IMR-90 (cell line): ENCODE measurements around the gene FBXL16. TPM values are rescaled to one million over a fixed set of nuclear protein-coding genes. Genes with fewer than 3 reads are reported as not detected.

Source experiments
- ATAC-seq: fragments of 200-7000 bp; cut with Tn5 transposase; 2 replicates; pipeline ENCODE4 v1.9.1; 2020; ENCODE audit warnings: low read depth, mild to moderate bottlenecking, moderate library complexity
- BruUV-seq: library from RNA; stranded (reverse); fragments of 400-500 nt; replicated peaks from 2 replicates; lab custom pipeline; 2021; lab: Mats Ljungman, UMichigan
- CTCF ChIA-PET: fragments of 300-600 bp; formaldehyde crosslinking; extraction: SDS; loops from one replicate; lab custom pipeline; 2021; ENCODE audit warnings: antibody characterized with exemption; lab: Yijun Ruan, JAX
- POLR2A ChIA-PET: fragments of 300-600 bp; sonication (Branson Sonifier 250); formaldehyde crosslinking; loops from one replicate; lab custom pipeline; 2022; ENCODE audit warnings: antibody characterized with exemption; ENCODE audit not compliant: unreplicated experiment; lab: Charles Lee
- DNase-seq: peaks from one replicate; pipeline ENCODE4 v3.0.0; 2013
- H2AFZ ChIP-seq: replicated peaks from 2 replicates; pipeline ENCODE3; 2013; ENCODE audit warnings: low read length, mild to moderate bottlenecking; ENCODE audit not compliant: poor library complexity
- H2AK5ac ChIP-seq: 2 replicates; pipeline ENCODE4 v1.6.1; 2013; ENCODE audit warnings: low read depth, low read length, inconsistent platforms
- H2AK9ac ChIP-seq: replicated peaks from 2 replicates; pipeline ENCODE3; 2013; ENCODE audit warnings: mild to moderate bottlenecking, low read depth, low read length, moderate library complexity; ENCODE audit not compliant: poor library complexity
- H2BK120ac ChIP-seq: 2 replicates; pipeline ENCODE4 v1.6.1; 2013; ENCODE audit warnings: low read depth, low read length, inconsistent platforms
- H2BK15ac ChIP-seq: 3 replicates; pipeline ENCODE4 v1.6.1; 2013; ENCODE audit warnings: low read depth, low read length, inconsistent platforms
- H2BK20ac ChIP-seq: 2 replicates; pipeline ENCODE4 v1.6.1; 2013; ENCODE audit warnings: low read depth, mild to moderate bottlenecking, inconsistent platforms, low read length, moderate library complexity
- H2BK5ac ChIP-seq: 2 replicates; pipeline ENCODE4 v1.6.1; 2013; ENCODE audit warnings: mild to moderate bottlenecking, low read depth, low read length, inconsistent platforms; ENCODE audit not compliant: poor library complexity, severe bottlenecking
- H3K14ac ChIP-seq: replicated peaks from 2 replicates; pipeline ENCODE4 v1.6.1; 2013; ENCODE audit warnings: low read depth, low read length, inconsistent platforms
- H3K18ac ChIP-seq: 2 replicates; pipeline ENCODE4 v1.6.1; 2013; ENCODE audit warnings: low read depth, low read length, control low read depth
- H3K23ac ChIP-seq: 2 replicates; pipeline ENCODE4 v1.6.1; 2013; ENCODE audit warnings: low read depth, low read length, inconsistent platforms
- H3K27ac ChIP-seq: 2 replicates; pipeline ENCODE4 v1.5.1; 2013; ENCODE audit warnings: mild to moderate bottlenecking, control low read depth, low read length; ENCODE audit not compliant: insufficient read depth
- H3K27me3 ChIP-seq: 2 replicates; pipeline ENCODE4 v1.6.1; 2013; ENCODE audit warnings: low read length; ENCODE audit not compliant: control insufficient read depth, insufficient read depth
- H3K36me3 ChIP-seq: 2 replicates; pipeline ENCODE4 v1.6.1; 2013; ENCODE audit warnings: low read length, mixed read lengths; ENCODE audit not compliant: control insufficient read depth, insufficient read depth
- H3K4ac ChIP-seq: 2 replicates; pipeline ENCODE4 v1.6.1; 2013; ENCODE audit warnings: low read depth, low read length, inconsistent platforms
- H3K4me1 ChIP-seq: 2 replicates; pipeline ENCODE4 v1.6.1; 2013; ENCODE audit warnings: low read length, mixed read lengths; ENCODE audit not compliant: control insufficient read depth, insufficient read depth
- H3K4me2 ChIP-seq: 2 replicates; pipeline ENCODE4 v1.6.1; 2013; ENCODE audit warnings: low read depth, mild to moderate bottlenecking, control low read depth, low read length, moderate library complexity
- H3K4me3 ChIP-seq: 2 replicates; pipeline ENCODE4 v1.5.1; 2013; ENCODE audit warnings: low read depth, mild to moderate bottlenecking, control low read depth, low read length, moderate library complexity; ENCODE audit not compliant: insufficient read depth
- H3K56ac ChIP-seq: 2 replicates; pipeline ENCODE4 v1.6.1; 2013; ENCODE audit warnings: low read length, inconsistent platforms; ENCODE audit not compliant: insufficient read depth; ENCODE audit errors: extremely low read depth
- H3K79me1 ChIP-seq, 2 experiments: 2 replicates each; pipeline ENCODE4 v1.6.1; 2013; ENCODE audit warnings: low read length in 2 of 2, inconsistent platforms in 1 of 2, low read depth in 1 of 2
- H3K9ac ChIP-seq: 2 replicates; pipeline ENCODE4 v1.6.1; 2013; ENCODE audit warnings: low read depth, low read length, control low read depth
- H3K9me1 ChIP-seq: 2 replicates; pipeline ENCODE4 v1.6.1; 2013; ENCODE audit warnings: low read length, inconsistent platforms; ENCODE audit not compliant: insufficient read depth
- H3K9me3 ChIP-seq: 2 replicates; pipeline ENCODE4 v1.6.1; 2013; ENCODE audit warnings: low read length; ENCODE audit not compliant: control insufficient read depth, insufficient read depth
- H4K20me1 ChIP-seq: 2 replicates; pipeline ENCODE4 v1.6.1; 2013; ENCODE audit warnings: low read length, inconsistent platforms; ENCODE audit not compliant: insufficient read depth
- H4K5ac ChIP-seq: 2 replicates; pipeline ENCODE4 v1.6.1; 2013; ENCODE audit warnings: mild to moderate bottlenecking, low read depth, low read length, control low read depth
- H4K8ac ChIP-seq, 2 experiments: 2 replicates each; pipeline ENCODE4 v1.6.1; 2013; ENCODE audit warnings: low read depth in 2 of 2, low read length in 2 of 2, control low read depth in 1 of 2, inconsistent platforms in 1 of 2
- H4K91ac ChIP-seq: 2 replicates; pipeline ENCODE4 v1.6.1; 2013; ENCODE audit warnings: low read depth, low read length, inconsistent platforms; ENCODE audit not compliant: insufficient read depth
- BHLHE40 ChIP-seq: fragments of 150-350 bp; IDR thresholded peaks from 2 replicates; pipeline ENCODE4 v1.6.1; 2016; ENCODE audit warnings: mild to moderate bottlenecking, low read depth, low read length
- CHD1 ChIP-seq: IDR thresholded peaks from 2 replicates; pipeline ENCODE4 v1.6.1; 2012; ENCODE audit warnings: low read depth, low read length, improper control_type of control experiment
- MAFK ChIP-seq: IDR thresholded peaks from 2 replicates; pipeline ENCODE4 v1.6.1; 2012; ENCODE audit warnings: low read depth, low read length, improper control_type of control experiment
- MAZ ChIP-seq: IDR thresholded peaks from 2 replicates; pipeline ENCODE4 v1.6.1; 2012; ENCODE audit warnings: low read depth, mild to moderate bottlenecking, low read length, improper control_type of control experiment, moderate library complexity, borderline replicate concordance
- MXI1 ChIP-seq: IDR thresholded peaks from 2 replicates; pipeline ENCODE4 v1.6.1; 2012; ENCODE audit warnings: low read depth, mild to moderate bottlenecking, low read length, moderate library complexity, borderline replicate concordance
- NFE2L2 ChIP-seq: fragments of 150-350 bp; IDR thresholded peaks from 2 replicates; pipeline ENCODE4 v1.6.1; 2016; ENCODE audit warnings: low read depth, mild to moderate bottlenecking, low read length
- POLR2A ChIP-seq: IDR thresholded peaks from 2 replicates; pipeline ENCODE4 v1.6.1; 2012; ENCODE audit warnings: mild to moderate bottlenecking, low read depth, low read length
- RFX5 ChIP-seq: IDR thresholded peaks from 2 replicates; pipeline ENCODE4 v1.8.0; 2012; ENCODE audit warnings: low read depth, mild to moderate bottlenecking, low read length, moderate library complexity
- SMC3 ChIP-seq: fragments of 150-350 bp; IDR thresholded peaks from 2 replicates; pipeline ENCODE4 v1.6.1; 2016; ENCODE audit warnings: low read depth, mild to moderate bottlenecking, antibody characterized with exemption, low read length, moderate library complexity
- WGBS, 2 experiments: methylation state at CpG; one replicate each; pipeline versions ENCODE4 v1.1.5 to v1.1.7; 2013; ENCODE audit warnings: missing lambda C conversion rate in 2 of 2; ENCODE audit not compliant: insufficient read length in 1 of 2; ENCODE audit errors: extremely low coverage in 2 of 2; 5-methylcytosine and 5-hydroxymethylcytosine counted together
- dilution Hi-C: fragments of 300-500 bp; cut with HindIII; formaldehyde crosslinking; loops from one replicate; pipeline ENCODE4 v1.14.3; 2018; ENCODE audit warnings: low sequenced_read_pairs; ENCODE audit not compliant: unreplicated experiment
- in situ Hi-C: fragments of 300-500 bp; cut with MboI; formaldehyde crosslinking; loops from 3 replicates; pipeline ENCODE4 v1.14.3; 2019; ENCODE audit warnings: low sequenced_read_pairs, inconsistent platforms, mixed read lengths
- intact Hi-C: fragments of 100-400 bp; cut with micrococcal nuclease; formaldehyde crosslinking; loops from 2 replicates; pipeline ENCODE4 v1.10.0; 2022
- polyA plus RNA-seq, 3 experiments: library from polyadenylated mRNA; depleted of rRNA; stranded (reverse); fragments of >200 nt; gene quantifications; 2 replicates each; pipeline ENCODE4 v1.2.3, GENCODE V29; 2012; ENCODE audit warnings: low replicate concordance in 1 of 3
- total RNA-seq: library from RNA; depleted of rRNA; stranded (reverse); fragments of >200 nt; gene quantifications from 2 replicates; pipeline ENCODE4 v1.2.3, GENCODE V29; 2012
- TF ChIP-seq, protein P1 (sequence below): conservative IDR thresholded peaks from 2 replicates; pipeline ENCODE4 v1.5.1; 2012; ENCODE audit warnings: mild to moderate bottlenecking, low read depth, low read length, improper control_type of control experiment

The FBXL16 gene
- total and polyA plus RNA-seq, 2 of the 4 experiments (the other 2 are of a cell fraction), result 0.18 to 2.2 TPM

- TF ChIP-seq RFX5 (no peak), BHLHE40 (no peak)
Measured at GRCh38 chr16:728890-729744, 23.5 kb upstream of the FBXL16 start (continued).

DNA sequence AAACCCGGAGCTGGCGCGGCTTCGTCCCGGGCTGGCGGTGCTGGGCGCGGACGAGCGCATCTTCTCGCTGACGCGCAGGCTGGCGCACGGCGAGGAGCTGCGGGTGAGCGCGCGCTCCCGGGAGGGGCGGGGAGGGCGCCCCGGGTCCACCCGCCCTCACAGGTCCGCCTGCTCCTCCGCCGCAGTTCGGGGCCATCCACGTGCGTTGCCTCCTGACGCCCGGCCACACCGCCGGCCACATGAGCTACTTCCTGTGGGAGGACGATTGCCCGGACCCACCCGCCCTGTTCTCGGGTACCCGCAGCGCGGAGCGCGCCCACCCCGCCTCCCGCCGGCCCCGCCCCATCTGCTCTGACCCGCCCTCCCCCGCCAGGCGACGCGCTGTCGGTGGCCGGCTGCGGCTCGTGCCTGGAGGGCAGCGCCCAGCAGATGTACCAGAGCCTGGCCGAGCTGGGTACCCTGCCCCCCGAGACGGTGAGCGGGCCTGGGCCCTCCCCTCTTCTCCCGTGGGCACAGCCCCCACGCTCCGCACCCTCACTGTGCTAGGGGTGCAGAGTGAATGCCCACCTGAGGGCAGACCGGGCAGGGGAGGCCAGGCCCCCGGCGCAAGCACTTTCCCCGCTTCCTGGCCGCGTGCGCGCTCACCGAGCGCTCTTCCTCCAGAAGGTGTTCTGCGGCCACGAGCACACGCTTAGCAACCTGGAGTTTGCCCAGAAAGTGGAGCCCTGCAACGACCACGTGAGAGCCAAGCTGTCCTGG, 22.7 kb upstream of the FBXL16 start:
- intact Hi-C loops (loop anchor here (5.0 kb wide), 1 partner anchor 59 kb away; the partner anchor contains the start of genes CHTF18 and RPUSD1), dilution Hi-C loops (no loop called here), in situ Hi-C loops (no loop called here)
- Histone ChIP-seq H3K18ac (no peak overlapping the region), H2AFZ (peak overlapping the region; percentile 90), H3K9ac (peak overlapping the region; percentile 53; the same call in 1 of the 2 replicates), H3K4me2 (peak overlapping the region; percentile 91), H3K36me3 (peaks cover 13% of the 10 kb centered on the region), H3K27me3 (no peaks in the 10 kb centered on the region), H2BK120ac (no peak overlapping the region), H3K79me1 (peaks cover 0 to 5% of the 10 kb centered on the region in 2 experiments; a peak in 1 of 4 replicates), H3K4ac (peak overlapping the region; percentile 73), H2BK15ac (no peak overlapping the region), H2AK5ac (peak overlapping the region; percentile 78; the same call in 1 of the 2 replicates), H3K9me3 (no peaks in the 10 kb centered on the region), H4K5ac (no peak overlapping the region), H3K23ac (no peak overlapping the region), H3K9me1 (peaks cover 2% of the 10 kb centered on the region; the same call in 1 of the 2 replicates), H2AK9ac (peak overlapping the region; percentile 93), H3K4me1 (peaks cover 6% of the 10 kb centered on the region), H3K56ac (no peak overlapping the region), H4K20me1 (peaks cover 4% of the 10 kb centered on the region), H2BK5ac (peak overlapping the region; percentile 11), H4K8ac (peak overlapping the region in 1 of 2 experiments; percentile 60; a peak in 1 of 4 replicates), H3K4me3 (peak overlapping the region; percentile 62), H2BK20ac (no peak overlapping the region), H4K91ac (no peak overlapping the region), H3K14ac (no peak overlapping the region), H3K27ac (no peak overlapping the region; the same call in 1 of the 2 replicates)
- ChIA-PET CTCF (interaction anchor here (0.6 kb wide), 1 partner anchor 9 kb away, joined by 3 read pairs; no protein-coding TSS in a partner anchor), POLR2A (interaction anchor here (0.6 kb wide), 1 partner anchor 201 kb away, joined by 9 read pairs; the partner anchor contains the start of gene CAPN15)
- ATAC-seq (peak; percentile 69), DNase-seq (peak; percentile 78)
- BruUV-seq, result no TSS peak
- 3% methylated on average over 24 of the region's 80 CpGs; no CpG with 5 or more reads in 1 of the 2 experiments for WGBS, 2 experiments
- peak; percentile 70; the same call in 1 of the 2 replicates for TF ChIP-seq MAZ
- TF ChIP-seq, protein P1, sequence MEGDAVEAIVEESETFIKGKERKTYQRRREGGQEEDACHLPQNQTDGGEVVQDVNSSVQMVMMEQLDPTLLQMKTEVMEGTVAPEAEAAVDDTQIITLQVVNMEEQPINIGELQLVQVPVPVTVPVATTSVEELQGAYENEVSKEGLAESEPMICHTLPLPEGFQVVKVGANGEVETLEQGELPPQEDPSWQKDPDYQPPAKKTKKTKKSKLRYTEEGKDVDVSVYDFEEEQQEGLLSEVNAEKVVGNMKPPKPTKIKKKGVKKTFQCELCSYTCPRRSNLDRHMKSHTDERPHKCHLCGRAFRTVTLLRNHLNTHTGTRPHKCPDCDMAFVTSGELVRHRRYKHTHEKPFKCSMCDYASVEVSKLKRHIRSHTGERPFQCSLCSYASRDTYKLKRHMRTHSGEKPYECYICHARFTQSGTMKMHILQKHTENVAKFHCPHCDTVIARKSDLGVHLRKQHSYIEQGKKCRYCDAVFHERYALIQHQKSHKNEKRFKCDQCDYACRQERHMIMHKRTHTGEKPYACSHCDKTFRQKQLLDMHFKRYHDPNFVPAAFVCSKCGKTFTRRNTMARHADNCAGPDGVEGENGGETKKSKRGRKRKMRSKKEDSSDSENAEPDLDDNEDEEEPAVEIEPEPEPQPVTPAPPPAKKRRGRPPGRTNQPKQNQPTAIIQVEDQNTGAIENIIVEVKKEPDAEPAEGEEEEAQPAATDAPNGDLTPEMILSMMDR, result no peak
- no peak for TF ChIP-seq CHD1
- TF ChIP-seq RFX5, result no peak
- no peak for TF ChIP-seq NFE2L2
- peak; percentile 92; the same call in 1 of the 2 replicates for TF ChIP-seq MXI1
- peak; percentile 24; the same call in 1 of the 2 replicates for TF ChIP-seq POLR2A
- TF ChIP-seq MAFK, result no peak
- TF ChIP-seq BHLHE40, result peak; percentile 14; the same call in 1 of the 2 replicates
- TF ChIP-seq SMC3, result no peak
